GM12878 (cell line): ENCODE data around the gene PLCG2. TPM values are rescaled to one million over a fixed set of nuclear protein-coding genes. Genes with fewer than 3 reads are reported as not detected.

Experiments used
- ATAC-seq: fragments of 200-7000 bp; cut with Tn5 transposase; 3 replicates; pipeline ENCODE4 v1.9.1; 2020; ENCODE audit warnings: mild to moderate bottlenecking, moderate library complexity
- BruUV-seq: library from RNA; stranded (reverse); fragments of 400-500 nt; replicated peaks from 2 replicates; lab custom pipeline; 2021; lab: Mats Ljungman, UMichigan
- CTCF ChIA-PET: fragments of 300-600 bp; sonication (Branson Sonifier 250); formaldehyde crosslinking; extraction: SDS; loops from one replicate; lab custom pipeline; 2021; ENCODE audit warnings: inconsistent platforms; lab: Yijun Ruan, JAX
- POLR2A ChIA-PET: fragments of 350-600 bp; formaldehyde crosslinking; extraction: SDS; loops from one replicate; lab custom pipeline; 2021; ENCODE audit warnings: inconsistent platforms; lab: Charles Lee
- RAD21 ChIA-PET: fragments of 300-600 bp; sonication (Branson Sonifier 250); formaldehyde crosslinking; loops from one replicate; lab custom pipeline; 2023; ENCODE audit warnings: antibody characterized with exemption; ENCODE audit not compliant: unreplicated experiment; lab: Charles Lee
- SMC1A ChIA-PET: fragments of 300-600 bp; sonication (Branson Sonifier 250); formaldehyde crosslinking; loops from one replicate; lab custom pipeline; 2023; ENCODE audit not compliant: unreplicated experiment, uncharacterized antibody; lab: Charles Lee
- DNase-seq: peaks from one replicate; pipeline ENCODE4 v3.0.0-alpha.2; 2011; ENCODE audit warnings: low read depth, low spot score
- FAIRE-seq: peaks from 3 replicates; lab custom pipeline; 2011; peaks lifted over from hg19 to GRCh38; lab: Jason Lieb, UNC
- H2AFZ ChIP-seq: 2 replicates; pipeline ENCODE4 v1.6.0; 2011; ENCODE audit warnings: low read depth, low read length, control low read depth; ENCODE audit not compliant: control insufficient read depth
- H3K27ac ChIP-seq: 2 replicates; pipeline ENCODE4 v1.5.1; 2011; ENCODE audit warnings: control low read depth; ENCODE audit not compliant: control insufficient read depth, insufficient read depth
- H3K27me3 ChIP-seq, 2 experiments: replicated peaks in 1 of 2; 2 replicates each; pipeline versions ENCODE4 v1.6.0 to v1.6.1; 2011; ENCODE audit warnings: low read length in 1 of 2; ENCODE audit not compliant: control insufficient read depth in 2 of 2, insufficient read depth in 2 of 2
- H3K36me3 ChIP-seq, 2 experiments: 2 replicates each; pipeline ENCODE4 v1.5.1; 2011; ENCODE audit warnings: low read length in 1 of 2; ENCODE audit not compliant: control insufficient read depth in 2 of 2, insufficient read depth in 2 of 2
- H3K4me1 ChIP-seq: 2 replicates; pipeline ENCODE4 v1.6.1; 2011; ENCODE audit warnings: mild to moderate bottlenecking, low read length, moderate library complexity, mixed read lengths; ENCODE audit not compliant: control insufficient read depth, insufficient read depth
- H3K4me2 ChIP-seq: 2 replicates; pipeline ENCODE4 v1.6.0; 2011; ENCODE audit warnings: control low read depth; ENCODE audit not compliant: control insufficient read depth, insufficient read depth
- H3K4me3 ChIP-seq: fragments of 200-600 bp; sonication (generic); 2 replicates; pipeline ENCODE4 v1.5.1; 2016
- H3K79me2 ChIP-seq: 2 replicates; pipeline ENCODE4 v1.6.0; 2011; ENCODE audit warnings: low read length; ENCODE audit not compliant: control insufficient read depth, insufficient read depth
- H3K9ac ChIP-seq: 2 replicates; pipeline ENCODE4 v1.8.0; 2011; ENCODE audit warnings: low read length, control low read depth, mixed read lengths; ENCODE audit not compliant: control insufficient read depth, insufficient read depth
- H3K9me3 ChIP-seq: replicated peaks from 3 replicates; pipeline ENCODE4 v1.5.1; 2011; ENCODE audit warnings: mild to moderate bottlenecking, low read length; ENCODE audit not compliant: control insufficient read depth, insufficient read depth
- H4K20me1 ChIP-seq: 2 replicates; pipeline ENCODE4 v1.6.0; 2011; ENCODE audit not compliant: control insufficient read depth, insufficient read depth
- BCL11A ChIP-seq: IDR thresholded peaks from 2 replicates; pipeline ENCODE4 v1.6.1; 2011; ENCODE audit warnings: low read depth, low read length
- CREB1 ChIP-seq: IDR thresholded peaks from 2 replicates; pipeline ENCODE4 v1.6.1; 2012; ENCODE audit warnings: low read depth, mild to moderate bottlenecking, inconsistent platforms
- EED ChIP-seq: sonication (generic); IDR thresholded peaks from 2 replicates; pipeline ENCODE4 v1.6.1; 2016; ENCODE audit warnings: antibody characterized with exemption, low read depth
- FOXK2 ChIP-seq: fragments of 450-650 bp; IDR thresholded peaks from 2 replicates; pipeline ENCODE4 v1.6.1; 2017; ENCODE audit warnings: mild to moderate bottlenecking, moderate library complexity
- IRF4 ChIP-seq: IDR thresholded peaks from 2 replicates; pipeline ENCODE4 v1.6.1; 2011; ENCODE audit warnings: low read depth, low read length
- KAT2A ChIP-seq: conservative IDR thresholded peaks from 2 replicates; pipeline ENCODE4 v1.6.1; 2011; ENCODE audit warnings: low read depth, low read length; ENCODE audit not compliant: control insufficient read depth
- NFIC ChIP-seq: IDR thresholded peaks from 2 replicates; pipeline ENCODE4 v1.6.1; 2012; ENCODE audit warnings: low read depth, mild to moderate bottlenecking, inconsistent platforms, low read length, moderate library complexity
- NFXL1 ChIP-seq: fragments of 450-650 bp; IDR thresholded peaks from 2 replicates; pipeline ENCODE4 v1.6.1; 2017; ENCODE audit warnings: antibody characterized with exemption, mild to moderate bottlenecking, borderline replicate concordance
- NR2C2 ChIP-seq: IDR thresholded peaks from 2 replicates; pipeline ENCODE4 v1.6.1; 2011; ENCODE audit warnings: borderline replicate concordance, low read depth; ENCODE audit not compliant: control insufficient read depth, insufficient read length
- RELA ChIP-seq: fragments of 450-650 bp; IDR thresholded peaks from 2 replicates; pipeline ENCODE4 v1.8.0; 2014; ENCODE audit warnings: borderline replicate concordance; ENCODE audit not compliant: partially characterized antibody
- SP1 ChIP-seq: IDR thresholded peaks from one replicate; pipeline ENCODE4 v1.6.1; 2011; ENCODE audit warnings: low read depth, low read length
- TBL1XR1 ChIP-seq: IDR thresholded peaks from 2 replicates; pipeline ENCODE4 v1.6.1; 2012; ENCODE audit warnings: low read depth, low read length, improper control_type of control experiment
- YBX1 ChIP-seq: fragments of 450-650 bp; IDR thresholded peaks from 2 replicates; pipeline ENCODE4 v1.6.1; 2016; ENCODE audit warnings: antibody characterized with exemption
- ZNF24 ChIP-seq: fragments of 450-650 bp; IDR thresholded peaks from 2 replicates; pipeline ENCODE4 v1.6.1; 2017; ENCODE audit warnings: antibody characterized with exemption, mild to moderate bottlenecking
- WGBS: methylation state at CpG from one replicate; pipeline ENCODE4 v1.1.6; 2016; ENCODE audit warnings: low lambda C conversion rate; ENCODE audit not compliant: insufficient replicate concordance, insufficient coverage; ENCODE audit errors: missing lambda C conversion rate; 5-methylcytosine and 5-hydroxymethylcytosine counted together
- in situ Hi-C: fragments of 300-500 bp; cut with MboI; formaldehyde crosslinking; loops from 9 replicates; pipeline ENCODE4 v1.14.3; 2018; ENCODE audit warnings: mixed read lengths
- intact Hi-C: fragments of 100-400 bp; cut with micrococcal nuclease; formaldehyde crosslinking; loops from one replicate; pipeline ENCODE4 v1.14.2; 2022; ENCODE audit not compliant: unreplicated experiment
- polyA plus RNA-seq, 11 experiments: library from polyadenylated mRNA; depleted of rRNA in 4 of 11; unstranded in 6 of 11; stranded (reverse) in 5 of 11; fragments of >200 nt; fragmentation: Nextera tagmentation in 4 of 11; fragmentation: Illumina TruSeq in 1 of 11; extraction: Ambion mirVana in 4 of 11; extraction: Trizol in 1 of 11; gene quantifications; 1 replicate in 1 of 11; 2 replicates in 10 of 11; pipeline versions ENCODE4 v1.2.1 to v1.2.3, GENCODE V29; 2011 to 2016; ENCODE audit warnings: inconsistent platforms in 2 of 11, missing spikeins in 2 of 11, low read depth in 1 of 11
- total RNA-seq, 4 experiments: library from RNA; depleted of rRNA in 3 of 4; stranded (reverse); fragments of >200 nt in 3 of 4; fragmentation: Illumina TruSeq in 1 of 4; extraction: Trizol in 1 of 4; gene quantifications; 2 replicates each; pipeline versions ENCODE4 v1.2.1 to v1.2.3, GENCODE V29; 2013 to 2021
- TF ChIP-seq, protein P1 (sequence below): fragments of 150-350 bp; IDR thresholded peaks from 2 replicates; pipeline ENCODE4 v1.6.1; 2016; ENCODE audit warnings: low read depth, low read length
- TF ChIP-seq, protein P2 (sequence below): fragments of 450-650 bp; formaldehyde crosslinking; IDR thresholded peaks from 2 replicates; pipeline ENCODE4 v1.4.0; 2022; ENCODE audit warnings: mild to moderate bottlenecking, moderate library complexity
- TF ChIP-seq, protein P3 (sequence below), 3 experiments: IDR thresholded peaks in 2 of 3; conservative IDR thresholded peaks in 1 of 3; 2 replicates each; pipeline ENCODE4 v1.5.1; 2011; ENCODE audit warnings: low read depth in 3 of 3, low read length in 3 of 3, mild to moderate bottlenecking in 3 of 3, control low read depth in 2 of 3, moderate library complexity in 2 of 3, inconsistent platforms in 1 of 3, mixed read lengths in 1 of 3; ENCODE audit not compliant: control insufficient read depth in 2 of 3, insufficient read depth in 1 of 3; ENCODE audit errors: extremely low read depth in 1 of 3

Gene PLCG2
- total and polyA plus RNA-seq, 10 of the 15 experiments (the other 5 are each of a cell fraction or from before 2014, with no cell fraction given): 47.6 to 256 (median 149) TPM

DNA sequence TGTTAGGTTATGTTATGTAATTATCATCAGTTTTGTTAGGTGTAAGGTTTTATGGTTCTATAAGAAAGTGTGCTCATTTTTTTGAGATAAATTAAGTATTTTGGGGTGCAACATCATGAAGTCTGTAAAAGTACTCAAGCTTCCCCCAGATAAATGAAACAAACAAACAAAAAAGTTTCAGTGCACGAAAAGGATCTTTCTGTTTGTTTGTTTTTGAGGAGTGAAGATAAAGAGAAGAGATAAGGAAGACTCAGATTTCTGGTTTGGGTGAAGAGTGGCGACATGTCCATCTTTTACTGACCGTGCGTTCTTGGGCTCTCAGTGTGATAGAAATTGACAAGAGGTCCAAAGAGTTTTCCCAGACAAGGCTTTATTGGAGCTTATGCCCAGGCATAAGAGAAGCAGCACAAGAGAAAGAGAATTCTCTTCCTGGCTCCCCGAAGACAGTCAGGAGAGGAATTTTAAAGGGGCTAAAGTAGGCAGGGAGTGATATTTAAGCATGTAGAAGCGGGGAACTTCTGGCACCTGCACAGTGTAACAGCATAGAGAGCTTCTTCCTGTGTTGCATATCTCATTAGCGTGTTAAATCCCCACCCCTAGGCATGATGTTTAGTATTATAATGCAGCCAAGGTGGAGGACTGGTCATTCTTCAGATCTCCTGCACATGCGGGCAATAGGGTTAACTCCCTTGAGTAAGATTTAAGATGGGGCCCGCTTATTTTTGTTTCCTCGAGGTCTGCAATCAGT lies 71.3 kb downstream of the PLCG2 start:
- peaks cover 69% of the 10 kb centered on the region for H3K79me2 ChIP-seq
- intact Hi-C loops (no loop called here), in situ Hi-C loops (no loop called here)
- 75% methylated on average over 10 of the region's 10 CpGs for WGBS
- no peak overlapping the region for H3K9ac ChIP-seq
- CTCF ChIA-PET: no interaction called here
- H3K36me3 ChIP-seq: peaks cover 18 to 37% of the 10 kb centered on the region in 2 experiments
- no peaks in the 10 kb centered on the region for H3K27me3 ChIP-seq
- no peak for FAIRE-seq
- H3K4me1 ChIP-seq: no peaks in the 10 kb centered on the region; the same call in 1 of the 2 replicates
- no peaks in the 10 kb centered on the region for H3K9me3 ChIP-seq
- H3K27ac ChIP-seq: no peak overlapping the region
- H4K20me1 ChIP-seq: peaks cover 11% of the 10 kb centered on the region
- no peak overlapping the region for H3K4me3 ChIP-seq
- H3K4me2 ChIP-seq: no peak overlapping the region
- SMC1A ChIA-PET: interaction anchor here (1.0 to 4.0 kb wide), 5 partner anchors 8 to 32 kb away, joined by 3 to 14 read pairs (median 7); no protein-coding TSS in a partner anchor
- no peak for DNase-seq
- POLR2A ChIA-PET: no interaction called here
- ATAC-seq: no peak
- RAD21 ChIA-PET: no interaction called here
- no TSS peak for BruUV-seq
- H2AFZ ChIP-seq: no peak overlapping the region
- TF ChIP-seq, protein P1, sequence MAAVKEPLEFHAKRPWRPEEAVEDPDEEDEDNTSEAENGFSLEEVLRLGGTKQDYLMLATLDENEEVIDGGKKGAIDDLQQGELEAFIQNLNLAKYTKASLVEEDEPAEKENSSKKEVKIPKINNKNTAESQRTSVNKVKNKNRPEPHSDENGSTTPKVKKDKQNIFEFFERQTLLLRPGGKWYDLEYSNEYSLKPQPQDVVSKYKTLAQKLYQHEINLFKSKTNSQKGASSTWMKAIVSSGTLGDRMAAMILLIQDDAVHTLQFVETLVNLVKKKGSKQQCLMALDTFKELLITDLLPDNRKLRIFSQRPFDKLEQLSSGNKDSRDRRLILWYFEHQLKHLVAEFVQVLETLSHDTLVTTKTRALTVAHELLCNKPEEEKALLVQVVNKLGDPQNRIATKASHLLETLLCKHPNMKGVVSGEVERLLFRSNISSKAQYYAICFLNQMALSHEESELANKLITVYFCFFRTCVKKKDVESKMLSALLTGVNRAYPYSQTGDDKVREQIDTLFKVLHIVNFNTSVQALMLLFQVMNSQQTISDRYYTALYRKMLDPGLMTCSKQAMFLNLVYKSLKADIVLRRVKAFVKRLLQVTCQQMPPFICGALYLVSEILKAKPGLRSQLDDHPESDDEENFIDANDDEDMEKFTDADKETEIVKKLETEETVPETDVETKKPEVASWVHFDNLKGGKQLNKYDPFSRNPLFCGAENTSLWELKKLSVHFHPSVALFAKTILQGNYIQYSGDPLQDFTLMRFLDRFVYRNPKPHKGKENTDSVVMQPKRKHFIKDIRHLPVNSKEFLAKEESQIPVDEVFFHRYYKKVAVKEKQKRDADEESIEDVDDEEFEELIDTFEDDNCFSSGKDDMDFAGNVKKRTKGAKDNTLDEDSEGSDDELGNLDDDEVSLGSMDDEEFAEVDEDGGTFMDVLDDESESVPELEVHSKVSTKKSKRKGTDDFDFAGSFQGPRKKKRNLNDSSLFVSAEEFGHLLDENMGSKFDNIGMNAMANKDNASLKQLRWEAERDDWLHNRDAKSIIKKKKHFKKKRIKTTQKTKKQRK: no peak
- TF ChIP-seq YBX1: no peak
- no peak for TF ChIP-seq ZNF24
- no peak for TF ChIP-seq NFIC
- TF ChIP-seq, protein P2, sequence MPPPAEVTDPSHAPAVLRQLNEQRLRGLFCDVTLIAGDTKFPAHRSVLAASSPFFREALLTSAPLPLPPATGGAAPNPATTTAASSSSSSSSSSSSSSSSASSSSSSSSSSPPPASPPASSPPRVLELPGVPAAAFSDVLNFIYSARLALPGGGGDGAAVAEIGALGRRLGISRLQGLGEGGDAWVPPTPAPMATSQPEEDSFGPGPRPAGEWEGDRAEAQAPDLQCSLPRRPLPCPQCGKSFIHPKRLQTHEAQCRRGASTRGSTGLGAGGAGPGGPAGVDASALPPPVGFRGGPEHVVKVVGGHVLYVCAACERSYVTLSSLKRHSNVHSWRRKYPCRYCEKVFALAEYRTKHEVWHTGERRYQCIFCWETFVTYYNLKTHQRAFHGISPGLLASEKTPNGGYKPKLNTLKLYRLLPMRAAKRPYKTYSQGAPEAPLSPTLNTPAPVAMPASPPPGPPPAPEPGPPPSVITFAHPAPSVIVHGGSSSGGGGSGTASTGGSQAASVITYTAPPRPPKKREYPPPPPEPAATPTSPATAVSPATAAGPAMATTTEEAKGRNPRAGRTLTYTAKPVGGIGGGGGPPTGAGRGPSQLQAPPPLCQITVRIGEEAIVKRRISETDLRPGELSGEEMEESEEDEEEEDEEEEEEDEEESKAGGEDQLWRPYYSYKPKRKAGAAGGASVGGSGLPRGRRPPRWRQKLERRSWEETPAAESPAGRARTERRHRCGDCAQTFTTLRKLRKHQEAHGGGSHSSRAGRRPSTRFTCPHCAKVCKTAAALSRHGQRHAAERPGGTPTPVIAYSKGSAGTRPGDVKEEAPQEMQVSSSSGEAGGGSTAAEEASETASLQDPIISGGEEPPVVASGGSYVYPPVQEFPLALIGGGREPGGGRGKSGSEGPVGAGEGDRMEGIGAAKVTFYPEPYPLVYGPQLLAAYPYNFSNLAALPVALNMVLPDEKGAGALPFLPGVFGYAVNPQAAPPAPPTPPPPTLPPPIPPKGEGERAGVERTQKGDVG (CRISPR knock-in tag): no peak
- TF ChIP-seq NR2C2: no peak
- TF ChIP-seq RELA: no peak
- no peak for TF ChIP-seq EED
- no peak for TF ChIP-seq SP1
- TF ChIP-seq FOXK2: no peak
- TF ChIP-seq IRF4: no peak
- TF ChIP-seq NFXL1: no peak
- TF ChIP-seq, protein P3, sequence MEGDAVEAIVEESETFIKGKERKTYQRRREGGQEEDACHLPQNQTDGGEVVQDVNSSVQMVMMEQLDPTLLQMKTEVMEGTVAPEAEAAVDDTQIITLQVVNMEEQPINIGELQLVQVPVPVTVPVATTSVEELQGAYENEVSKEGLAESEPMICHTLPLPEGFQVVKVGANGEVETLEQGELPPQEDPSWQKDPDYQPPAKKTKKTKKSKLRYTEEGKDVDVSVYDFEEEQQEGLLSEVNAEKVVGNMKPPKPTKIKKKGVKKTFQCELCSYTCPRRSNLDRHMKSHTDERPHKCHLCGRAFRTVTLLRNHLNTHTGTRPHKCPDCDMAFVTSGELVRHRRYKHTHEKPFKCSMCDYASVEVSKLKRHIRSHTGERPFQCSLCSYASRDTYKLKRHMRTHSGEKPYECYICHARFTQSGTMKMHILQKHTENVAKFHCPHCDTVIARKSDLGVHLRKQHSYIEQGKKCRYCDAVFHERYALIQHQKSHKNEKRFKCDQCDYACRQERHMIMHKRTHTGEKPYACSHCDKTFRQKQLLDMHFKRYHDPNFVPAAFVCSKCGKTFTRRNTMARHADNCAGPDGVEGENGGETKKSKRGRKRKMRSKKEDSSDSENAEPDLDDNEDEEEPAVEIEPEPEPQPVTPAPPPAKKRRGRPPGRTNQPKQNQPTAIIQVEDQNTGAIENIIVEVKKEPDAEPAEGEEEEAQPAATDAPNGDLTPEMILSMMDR (IDR thresholded peaks at IDR 0.05 in 2 of 3, conservative IDR thresholded peaks at IDR 0.05 in 1 of 3; ENCODE audit: control insufficient read depth in 2 of 3, extremely low read depth in 1 of 3, insufficient read depth in 1 of 3, low read depth in 3 of 3, low read length in 3 of 3): no peak
- TF ChIP-seq BCL11A: no peak
- TF ChIP-seq TBL1XR1: no peak
- no peak for TF ChIP-seq KAT2A
- TF ChIP-seq CREB1: no peak
